SU-DHL-6 (cell line): ENCODE data around the gene DOK6.

ENCODE experiments used
- CTCF ChIP-seq: fragments of 200-600 bp; sonication (generic); IDR thresholded peaks from one replicate; pipeline ENCODE4 v1.5.1; 2017; ENCODE audit warnings: antibody characterized with exemption, mild to moderate bottlenecking, low read length, moderate library complexity; ENCODE audit not compliant: insufficient read depth, poor library complexity, severe bottlenecking
- EZH2phosphoT487 ChIP-seq: fragments of 200-600 bp; sonication (generic), shearing (Covaris generic); conservative IDR thresholded peaks from 2 replicates; pipeline ENCODE4 v1.6.1; 2018; ENCODE audit warnings: mild to moderate bottlenecking, antibody characterized with exemption, low read length, moderate library complexity, mixed read lengths

GRCh38 chr18:69874058-69874457, 473.4 kb downstream of the DOK6 start:
- TF ChIP-seq CTCF, result no peak
- TF ChIP-seq EZH2phosphoT487, result no peak
